DMS 273 (cell line): ENCODE results near the gene NR2F1-AS1.
"Not testable (repeated sequence)": the region's sequence is repeated elsewhere in the genome, so short reads cannot be mapped to it uniquely, and the experiment has no call there.

Experiments
- DNase-seq: peaks from one replicate; lab custom pipeline; 2025; ENCODE audit not compliant: unreplicated experiment; lab: John Stamatoyannopoulos, UW

The NR2F1-AS1 gene

GRCh38 chr5:93549594-93549993 is 31.4 kb downstream of the NR2F1-AS1 start:
- not testable (repeated sequence) for DNase-seq

- no peak for DNase-seq
Measured at GRCh38 chr5:93545872-93546271, 35.1 kb downstream of the NR2F1-AS1 start.

GRCh38 chr5:93532370-93532769 is 48.6 kb downstream of the NR2F1-AS1 start:
- DNase-seq, result peak; percentile 39

GRCh38 chr5:93521815-93522214 is 59.2 kb downstream of the NR2F1-AS1 start:
- DNase-seq, result not testable (repeated sequence)

- no peak for DNase-seq
Measured at GRCh38 chr5:93519740-93520139, 61.3 kb downstream of the NR2F1-AS1 start.

- no peak for DNase-seq
Measured at GRCh38 chr5:93517828-93518227, 63.2 kb downstream of the NR2F1-AS1 start.

- DNase-seq, result no peak
Measured at GRCh38 chr5:93513298-93513697, 67.7 kb downstream of the NR2F1-AS1 start.

- DNase-seq, result no peak
Measured at GRCh38 chr5:93512799-93513198, 68.2 kb downstream of the NR2F1-AS1 start.

GRCh38 chr5:93511445-93511844 is 69.6 kb downstream of the NR2F1-AS1 start:
- DNase-seq, result no peak

GRCh38 chr5:93510626-93511380 is 70.2 kb downstream of the NR2F1-AS1 start:
- DNase-seq, result no peak

GRCh38 chr5:93505553-93505952 is 75.5 kb downstream of the NR2F1-AS1 start:
- DNase-seq, result not testable (repeated sequence)

- no peak for DNase-seq
Measured at GRCh38 chr5:93503598-93504067, 77.4 kb downstream of the NR2F1-AS1 start.

GRCh38 chr5:93497096-93497495 is 83.9 kb downstream of the NR2F1-AS1 start:
- no peak for DNase-seq

GRCh38 chr5:93479982-93480509 is 101.0 kb downstream of the NR2F1-AS1 start:
- DNase-seq, result no peak

- no peak for DNase-seq
Measured at GRCh38 chr5:93477816-93478215, 103.2 kb downstream of the NR2F1-AS1 start.

GRCh38 chr5:93476251-93476742 is 104.7 kb downstream of the NR2F1-AS1 start:
- DNase-seq, result no peak

GRCh38 chr5:93462916-93463315 is 118.1 kb downstream of the NR2F1-AS1 start:
- DNase-seq, result no peak

GRCh38 chr5:93461756-93462155 is 119.3 kb downstream of the NR2F1-AS1 start:
- DNase-seq, result no peak

GRCh38 chr5:93460286-93460685 is 120.7 kb downstream of the NR2F1-AS1 start:
- DNase-seq, result no peak

GRCh38 chr5:93456796-93457195 is 124.2 kb downstream of the NR2F1-AS1 start:
- DNase-seq, result not testable (repeated sequence)

- DNase-seq, result no peak
Measured at GRCh38 chr5:93454896-93455295, 126.1 kb downstream of the NR2F1-AS1 start.

GRCh38 chr5:93452255-93452654 is 128.8 kb downstream of the NR2F1-AS1 start:
- no peak for DNase-seq
